H9 (cell line): ENCODE results near the gene RHOD. TPM values are rescaled to one million over a fixed set of nuclear protein-coding genes. Genes with fewer than 3 reads are reported as not detected.

Source experiments
- DNase-seq: peaks from one replicate; pipeline ENCODE4 v3.0.0-alpha.2; 2017
- H2AFZ ChIP-seq: one replicate; pipeline ENCODE4 v1.6.1; 2013; ENCODE audit warnings: mild to moderate bottlenecking, low read length, control low read depth, moderate library complexity
- H2AK5ac ChIP-seq: 2 replicates; pipeline ENCODE4 v1.6.1; 2013; ENCODE audit warnings: low read length, control low read depth, mixed read lengths; ENCODE audit not compliant: insufficient read length
- H2BK120ac ChIP-seq: one replicate; pipeline ENCODE4 v1.6.1; 2013; ENCODE audit warnings: low read depth, mild to moderate bottlenecking, low read length, control low read depth, inconsistent platforms; ENCODE audit not compliant: poor library complexity, severe bottlenecking
- H2BK12ac ChIP-seq: 2 replicates; pipeline ENCODE4 v1.6.1; 2013; ENCODE audit warnings: low read length, control low read depth, mixed read lengths, low read depth; ENCODE audit not compliant: insufficient read length
- H2BK15ac ChIP-seq: 2 replicates; pipeline ENCODE4 v1.6.1; 2013; ENCODE audit warnings: low read depth, low read length, control low read depth
- H2BK20ac ChIP-seq: one replicate; pipeline ENCODE4 v1.6.1; 2013; ENCODE audit warnings: low read depth, mild to moderate bottlenecking, low read length, control low read depth, inconsistent platforms; ENCODE audit not compliant: poor library complexity, severe bottlenecking
- H2BK5ac ChIP-seq: 2 replicates; pipeline ENCODE4 v1.6.1; 2013; ENCODE audit warnings: low read length, control low read depth, mixed read lengths; ENCODE audit not compliant: insufficient read length
- H3K14ac ChIP-seq: 2 replicates; pipeline ENCODE4 v1.6.1; 2013; ENCODE audit warnings: low read length, control low read depth; ENCODE audit not compliant: insufficient read depth
- H3K18ac ChIP-seq: 2 replicates; pipeline ENCODE4 v1.6.1; 2013; ENCODE audit warnings: low read depth, mild to moderate bottlenecking, mixed read lengths, low read length, control low read depth; ENCODE audit not compliant: insufficient read length
- H3K23ac ChIP-seq: 2 replicates; pipeline ENCODE4 v1.6.1; 2013; ENCODE audit warnings: low read length, control low read depth, mixed read lengths, low read depth; ENCODE audit not compliant: insufficient read length
- H3K23me2 ChIP-seq: 2 replicates; pipeline ENCODE4 v1.6.1; 2013; ENCODE audit warnings: low read depth, mild to moderate bottlenecking, mixed read lengths, low read length, control low read depth; ENCODE audit not compliant: insufficient read length, poor library complexity, severe bottlenecking
- H3K27ac ChIP-seq: 2 replicates; pipeline ENCODE4 v1.5.1; 2013; ENCODE audit warnings: low read length, control low read depth, mixed read lengths, low read depth; ENCODE audit not compliant: insufficient read length
- H3K27me3 ChIP-seq: 2 replicates; pipeline ENCODE4 v1.6.1; 2013; ENCODE audit warnings: low read length, control low read depth, inconsistent platforms; ENCODE audit not compliant: insufficient read depth
- H3K4ac ChIP-seq: 2 replicates; pipeline ENCODE4 v1.6.1; 2013; ENCODE audit warnings: low read depth, mild to moderate bottlenecking, control low read depth, inconsistent platforms, low read length, moderate library complexity
- H3K4me1 ChIP-seq: 2 replicates; pipeline ENCODE4 v1.6.1; 2013; ENCODE audit warnings: low read length, control low read depth, inconsistent platforms; ENCODE audit not compliant: insufficient read depth
- H3K4me2 ChIP-seq: 2 replicates; pipeline ENCODE4 v1.6.1; 2013; ENCODE audit warnings: low read length, control low read depth, mixed read lengths; ENCODE audit not compliant: insufficient read length, insufficient read depth
- H3K56ac ChIP-seq: 2 replicates; pipeline ENCODE4 v1.6.1; 2013; ENCODE audit warnings: low read depth, mild to moderate bottlenecking, mixed read lengths, low read length, control low read depth; ENCODE audit not compliant: insufficient read length
- H3K79me1 ChIP-seq: 2 replicates; pipeline ENCODE4 v1.6.1; 2013; ENCODE audit warnings: low read depth, mild to moderate bottlenecking, moderate library complexity, low read length, control low read depth, inconsistent platforms; ENCODE audit not compliant: insufficient read depth, poor library complexity, severe bottlenecking
- H3K79me2 ChIP-seq: 2 replicates; pipeline ENCODE4 v1.6.1; 2013; ENCODE audit warnings: low read length, control low read depth, inconsistent platforms; ENCODE audit not compliant: insufficient read depth
- H3K9ac ChIP-seq: 2 replicates; pipeline ENCODE4 v1.6.1; 2013; ENCODE audit warnings: low read length, control low read depth, mixed read lengths; ENCODE audit not compliant: insufficient read length; ENCODE audit errors: extremely low read depth
- H3K9me3 ChIP-seq: one replicate; pipeline ENCODE4 v1.6.1; 2013; ENCODE audit warnings: low read depth, low read length, inconsistent platforms; ENCODE audit not compliant: control insufficient read depth
- H3T11ph ChIP-seq: one replicate; pipeline ENCODE4 v1.6.1; 2013; ENCODE audit warnings: mild to moderate bottlenecking, low read length, control low read depth, inconsistent platforms
- H4K20me1 ChIP-seq: one replicate; pipeline ENCODE4 v1.6.1; 2013; ENCODE audit not compliant: control insufficient read depth, insufficient read length, insufficient read depth
- H4K5ac ChIP-seq: 2 replicates; pipeline ENCODE4 v1.6.1; 2013; ENCODE audit warnings: low read depth, mild to moderate bottlenecking, mixed read lengths, low read length, control low read depth; ENCODE audit not compliant: insufficient read length
- H4K8ac ChIP-seq: replicated peaks from 2 replicates; pipeline ENCODE4 v1.6.1; 2013; ENCODE audit warnings: low read length, control low read depth, mixed read lengths, low read depth; ENCODE audit not compliant: insufficient read length
- H4K91ac ChIP-seq: 2 replicates; pipeline ENCODE4 v1.6.1; 2013; ENCODE audit warnings: low read depth, mild to moderate bottlenecking, moderate library complexity, mixed read lengths, low read length, control low read depth; ENCODE audit not compliant: insufficient read length
- H3K27ac Mint-ChIP-seq, 3 experiments: 2 replicates in 2 of 3; 3 replicates in 1 of 3; pipeline ENCODE4 v1.8.0; 2020 to 2021; ENCODE audit warnings: mixed read lengths in 3 of 3, mild to moderate bottlenecking in 1 of 3, moderate library complexity in 1 of 3
- H3K27me3 Mint-ChIP-seq: 2 replicates; pipeline ENCODE4 v1.8.0; 2021; ENCODE audit warnings: low read depth, mild to moderate bottlenecking, moderate library complexity, mixed read lengths
- H3K36me3 Mint-ChIP-seq, 3 experiments: 2 replicates in 2 of 3; 3 replicates in 1 of 3; pipeline ENCODE4 v1.8.0; 2020 to 2021; ENCODE audit warnings: low read depth in 3 of 3, mixed read lengths in 3 of 3; ENCODE audit not compliant: insufficient read depth in 1 of 3
- H3K4me1 Mint-ChIP-seq, 2 experiments: 2 replicates each; pipeline ENCODE4 v1.8.0; 2020; ENCODE audit warnings: mixed read lengths in 2 of 2
- H3K4me3 Mint-ChIP-seq, 2 experiments: 2 replicates in 1 of 2; 3 replicates in 1 of 2; pipeline ENCODE4 v1.8.0; 2020 to 2021; ENCODE audit warnings: mild to moderate bottlenecking in 2 of 2, mixed read lengths in 2 of 2, moderate library complexity in 1 of 2
- H3K9me3 Mint-ChIP-seq, 2 experiments: 2 replicates in 1 of 2; 3 replicates in 1 of 2; pipeline ENCODE4 v1.8.0; 2020; ENCODE audit warnings: mild to moderate bottlenecking in 2 of 2, mixed read lengths in 2 of 2, moderate library complexity in 1 of 2
- CTCF ChIP-seq: fragments of 200-600 bp; sonication (generic); conservative IDR thresholded peaks from 3 replicates; pipeline ENCODE4 v1.8.0; 2021; ENCODE audit warnings: antibody characterized with exemption, mild to moderate bottlenecking
- WGBS: extraction: QIAGEN DNeasy Blood & Tissue Kit; methylation state at CpG from one replicate; pipeline ENCODE4 v1.1.7; 2013; ENCODE audit warnings: missing lambda C conversion rate, low lambda C conversion rate, mixed read lengths; ENCODE audit not compliant: insufficient read length; ENCODE audit errors: extremely low coverage; 5-methylcytosine and 5-hydroxymethylcytosine counted together
- total RNA-seq: library from RNA; stranded (reverse); gene quantifications from 2 replicates; pipeline ENCODE4 v1.2.1, GENCODE V29; 2021

The RHOD gene
- total RNA-seq, 1 experiment from 2014 or later, result 14.8 TPM

- no peak overlapping the region for H3K4ac ChIP-seq
Measured at GRCh38 chr11:67090717-67091116, 34.1 kb downstream of the RHOD start.

More at GRCh38 chr11:67090717-67091116, 34.1 kb downstream of the RHOD start:
- Histone ChIP-seq H4K20me1 (no peaks in the 10 kb centered on the region), H3K14ac (no peak overlapping the region), H2AFZ (no peak overlapping the region), H4K5ac (no peak overlapping the region), H3K9ac (no peak overlapping the region), H3K27me3 (no peaks in the 10 kb centered on the region), H2BK15ac (no peak overlapping the region), H3K9me3 (no peaks in the 10 kb centered on the region), H3K79me1 (no peaks in the 10 kb centered on the region), H2BK12ac (no peak overlapping the region), H3K27ac (no peak overlapping the region), H3K4me2 (no peak overlapping the region), H4K8ac (no peak overlapping the region), H3K79me2 (no peaks in the 10 kb centered on the region), H3K18ac (no peak overlapping the region), H3K56ac (no peak overlapping the region), H4K91ac (no peak overlapping the region), H2BK5ac (no peak overlapping the region), H3K23ac (no peak overlapping the region), H2BK20ac (no peak overlapping the region), H3T11ph (no peak overlapping the region), H2BK120ac (no peak overlapping the region), H2AK5ac (no peak overlapping the region), H3K23me2 (no peaks in the 10 kb centered on the region), H3K4me1 (no peaks in the 10 kb centered on the region; the same call in 1 of the 2 replicates)
- H3K4me1 Mint-ChIP-seq, result peaks cover 6 to 7% of the 10 kb centered on the region in 2 experiments
- no peaks in the 10 kb centered on the region for H3K9me3 Mint-ChIP-seq
- H3K27me3 Mint-ChIP-seq, result no peaks in the 10 kb centered on the region; the same call in 1 of the 2 replicates
- no peak for DNase-seq
- no peak overlapping the region for H3K27ac Mint-ChIP-seq
- TF ChIP-seq CTCF, result no peak
- WGBS, result no CpG with 5 or more reads among the region's 8 CpGs
- H3K36me3 Mint-ChIP-seq, result no peaks in the 10 kb centered on the region
- no peak overlapping the region for H3K4me3 Mint-ChIP-seq
